Stimulated activated CD4-positive, alpha-beta T cell treated with anti-CD3 and anti-CD28 coated beads, TNF-alpha, amount 100 ng/mL, for 48 hours (primary cell): ENCODE data around the gene NF1.
"Not testable (repeated sequence)": the region's sequence is repeated elsewhere in the genome, so short reads cannot be mapped to it uniquely, and the experiment has no call there.

ENCODE experiments used
- DNase-seq, 3 donors: peaks; one replicate each; pipeline ENCODE4 v3.0.0-alpha.2; 2020; ENCODE audit warnings: low read depth in 3 of 3

The NF1 gene

GRCh38 chr17:31178951-31179350 lies 84.2 kb downstream of the NF1 start:
- not testable (repeated sequence) for DNase-seq

- DNase-seq = no peak
Measured at GRCh38 chr17:31195305-31195704, 100.5 kb downstream of the NF1 start.

GRCh38 chr17:31198026-31198425 lies 103.2 kb downstream of the NF1 start:
- DNase-seq = no peak

- DNase-seq = peak in 1 of 3 donors; percentile 2
Measured at GRCh38 chr17:31198666-31199065, 103.9 kb downstream of the NF1 start.

- DNase-seq = no peak
Measured at GRCh38 chr17:31200287-31200686, 105.5 kb downstream of the NF1 start.

GRCh38 chr17:31202968-31203367 lies 108.2 kb downstream of the NF1 start:
- DNase-seq = no peak

GRCh38 chr17:31211352-31212012 lies 116.7 kb downstream of the NF1 start:
- no peak for DNase-seq

- no peak for DNase-seq
Measured at GRCh38 chr17:31216031-31216751, 121.4 kb downstream of the NF1 start.

- no peak for DNase-seq
Measured at GRCh38 chr17:31224366-31224765, 129.6 kb downstream of the NF1 start.

GRCh38 chr17:31225831-31226230 lies 131.1 kb downstream of the NF1 start:
- no peak for DNase-seq

GRCh38 chr17:31226373-31226772 lies 131.6 kb downstream of the NF1 start:
- DNase-seq = no peak

- no peak for DNase-seq
Measured at GRCh38 chr17:31226950-31227349, 132.2 kb downstream of the NF1 start.

- DNase-seq = no peak
Measured at GRCh38 chr17:31231852-31232251, 137.1 kb downstream of the NF1 start.

GRCh38 chr17:31235110-31235509 lies 140.3 kb downstream of the NF1 start:
- no peak for DNase-seq

GRCh38 chr17:31236137-31236536 lies 141.4 kb downstream of the NF1 start:
- no peak for DNase-seq

GRCh38 chr17:31236712-31237111 lies 141.9 kb downstream of the NF1 start:
- DNase-seq = no peak

GRCh38 chr17:31241116-31241515 lies 146.3 kb downstream of the NF1 start:
- no peak for DNase-seq

GRCh38 chr17:31248986-31249834 lies 154.4 kb downstream of the NF1 start:
- no peak for DNase-seq

GRCh38 chr17:31249835-31250141 lies 155.0 kb downstream of the NF1 start:
- DNase-seq = no peak

GRCh38 chr17:31250229-31250628 lies 155.5 kb downstream of the NF1 start:
- no peak for DNase-seq

GRCh38 chr17:31251105-31251969 lies 156.6 kb downstream of the NF1 start:
- DNase-seq = no peak

GRCh38 chr17:31251970-31252328 lies 157.2 kb downstream of the NF1 start:
- DNase-seq = no peak
